Measurements from ENCODE around the gene ERICH6.
A peak's percentile ranks its signal among the peaks of the same experiment; 100 is the strongest.

ERICH6 gene

GRCh38 chr3:150736903-150737832 is 33.4 kb upstream of the ERICH6 start:
- DNase-seq: peak; percentile 35

GRCh38 chr3:150736316-150736719 is 32.6 kb upstream of the ERICH6 start:
- no peak for DNase-seq

- no peak for DNase-seq
These were observed 31.0 kb upstream of the ERICH6 start for GRCh38 chr3:150734795-150735119.

GRCh38 chr3:150733936-150734794 is 30.4 kb upstream of the ERICH6 start:
- no peak for DNase-seq

GRCh38 chr3:150733373-150733935 is 29.7 kb upstream of the ERICH6 start:
- DNase-seq: peak; percentile 98

GRCh38 chr3:150729682-150730360 is 26.1 kb upstream of the ERICH6 start:
- peak; percentile 94 for DNase-seq

GRCh38 chr3:150727653-150728502 is 24.2 kb upstream of the ERICH6 start:
- DNase-seq: peak; percentile 92

- DNase-seq: no peak
These were observed 21.8 kb upstream of the ERICH6 start for GRCh38 chr3:150725548-150725947.

- DNase-seq: no peak
These were observed 20.2 kb upstream of the ERICH6 start for GRCh38 chr3:150723946-150724345.

GRCh38 chr3:150722267-150722666 is 18.5 kb upstream of the ERICH6 start:
- no peak for DNase-seq

- DNase-seq: peak; percentile 89
These were observed 17.8 kb upstream of the ERICH6 start for GRCh38 chr3:150721285-150722130.

GRCh38 chr3:150720444-150720843 is 16.7 kb upstream of the ERICH6 start:
- DNase-seq: no peak

- DNase-seq: no peak
These were observed 6.4 kb upstream of the ERICH6 start for GRCh38 chr3:150710097-150710496.

GRCh38 chr3:150703299-150703755 is 393 bp downstream of the ERICH6 start:
- no peak for DNase-seq

GRCh38 chr3:150699068-150699639 is 4.6 kb downstream of the ERICH6 start:
- peak; percentile 29 for DNase-seq

- DNase-seq: no peak
These were observed 6.1 kb downstream of the ERICH6 start for GRCh38 chr3:150697646-150698045.

GRCh38 chr3:150691414-150692040 is 12.2 kb downstream of the ERICH6 start:
- DNase-seq: no peak

GRCh38 chr3:150687613-150688012 is 16.1 kb downstream of the ERICH6 start:
- DNase-seq: peak; percentile 38

- DNase-seq: no peak
These were observed 20.9 kb downstream of the ERICH6 start for GRCh38 chr3:150682824-150683223.

- DNase-seq: no peak
These were observed 21.4 kb downstream of the ERICH6 start for GRCh38 chr3:150682279-150682678.

All from hematopoietic multipotent progenitor cell treated with erythropoietin and hydrocortisone succinate and interleukin-3 and kit ligand, for 4 days (in vitro differentiated cells).